GM18907 (cell line): Measurements from ENCODE around the gene CFAP206.
A peak's percentile ranks its signal among the peaks of the same experiment; 100 is the strongest.

Experiments used
- ATAC-seq: cut with Tn5 transposase; IDR thresholded peaks from one replicate; pipeline ENCODE4 v1.9.1; 2021; ENCODE audit warnings: mild to moderate bottlenecking, moderate library complexity; ENCODE audit not compliant: unreplicated experiment

Gene CFAP206, protein sequence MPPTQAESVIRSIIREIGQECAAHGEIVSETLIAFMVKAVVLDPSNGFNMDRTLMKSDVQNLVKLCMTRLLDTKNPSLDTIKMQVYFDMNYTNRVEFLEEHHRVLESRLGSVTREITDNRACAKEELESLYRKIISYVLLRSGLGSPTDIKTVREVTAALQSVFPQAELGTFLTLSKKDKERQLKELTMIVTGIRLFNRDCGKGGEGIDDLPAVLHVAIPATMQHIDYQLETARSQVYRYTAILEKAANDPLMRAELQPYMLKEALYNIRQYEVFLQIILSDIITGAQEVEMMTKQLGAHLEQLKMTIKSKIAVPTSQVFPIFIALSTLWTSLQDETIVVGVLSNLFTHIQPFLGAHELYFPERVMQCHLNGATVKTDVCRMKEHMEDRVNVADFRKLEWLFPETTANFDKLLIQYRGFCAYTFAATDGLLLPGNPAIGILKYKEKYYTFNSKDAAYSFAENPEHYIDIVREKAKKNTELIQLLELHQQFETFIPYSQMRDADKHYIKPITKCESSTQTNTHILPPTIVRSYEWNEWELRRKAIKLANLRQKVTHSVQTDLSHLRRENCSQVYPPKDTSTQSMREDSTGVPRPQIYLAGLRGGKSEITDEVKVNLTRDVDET

DNA sequence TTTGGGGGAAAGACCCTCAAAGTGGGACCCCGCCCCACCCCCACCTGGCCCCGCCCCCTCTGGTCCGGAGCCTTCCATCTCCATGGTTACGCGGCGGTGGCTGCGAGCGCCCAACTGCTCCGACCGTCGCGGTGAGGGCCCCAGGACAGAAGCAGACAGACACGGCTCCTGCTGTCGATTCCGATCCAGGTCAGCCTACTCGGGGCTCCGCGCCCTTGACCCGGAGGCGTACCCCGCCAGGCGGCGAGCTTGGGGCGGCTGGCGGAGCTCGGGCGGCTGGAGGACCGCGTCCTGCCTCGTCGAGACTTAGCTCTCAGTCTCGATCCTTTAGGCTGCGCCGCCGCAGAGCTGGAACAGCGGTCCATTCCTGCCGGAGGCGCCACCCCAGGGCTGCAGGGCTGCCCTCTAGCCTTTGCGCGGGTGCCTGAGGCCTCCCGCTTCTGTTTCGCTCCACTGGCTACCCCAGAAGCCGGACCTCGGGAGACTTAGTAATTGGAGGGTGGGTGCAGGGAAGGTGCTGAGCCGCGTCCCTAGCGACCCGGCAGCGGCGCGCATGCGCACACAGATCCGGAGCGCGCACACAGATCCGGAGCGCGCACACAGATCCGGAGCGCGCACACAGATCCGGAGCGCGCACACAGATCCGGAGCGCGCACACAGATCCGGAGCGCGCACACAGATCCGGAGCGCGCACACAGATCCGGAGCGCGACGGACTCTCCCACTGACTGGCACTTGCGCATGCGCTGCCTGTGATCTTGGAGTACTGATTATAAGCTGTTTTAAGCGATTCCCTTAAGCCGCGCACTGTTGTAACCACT is at the start of gene CFAP206:
CFAP206 (plus strand) TSS at position 72 of the 820 bp plus-strand sequence. CDS start 1,868 bp downstream, outside the sequence.
- ATAC-seq = peak; percentile 90

DNA sequence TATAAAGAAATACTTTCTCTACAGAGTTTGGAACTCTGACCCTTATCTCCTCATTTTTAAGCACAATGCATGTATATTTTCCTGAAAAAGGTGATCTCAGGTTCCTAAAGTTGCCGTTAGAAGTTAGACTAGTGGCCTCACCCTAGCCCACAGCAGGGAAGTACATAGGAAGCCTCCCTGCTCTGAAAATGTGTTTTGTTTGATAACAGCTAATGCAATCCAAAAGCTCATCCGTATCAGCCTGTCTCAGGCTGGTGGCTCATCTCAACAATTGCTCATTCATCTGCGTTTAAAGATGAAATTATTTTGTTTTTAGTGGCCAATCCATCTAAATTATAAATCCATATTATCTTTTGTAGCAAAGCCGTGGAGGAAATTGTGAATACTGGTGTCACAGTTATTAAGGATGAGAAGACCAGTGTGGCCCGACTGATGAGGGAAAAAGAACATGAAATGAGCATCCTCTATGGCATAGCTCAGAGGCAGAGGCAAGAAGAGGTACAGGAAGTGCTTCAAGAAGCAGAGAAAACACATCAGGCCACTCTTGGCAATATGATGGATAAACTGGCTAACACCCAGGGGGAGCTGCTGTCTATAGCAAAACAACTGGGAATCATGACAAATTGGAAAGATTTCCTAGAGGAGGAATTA is 43.0 kb upstream of the CFAP206 start:
- ATAC-seq = no peak

GRCh38 chr6:87366072-87366827 is 41.5 kb upstream of the CFAP206 start:
- no peak for ATAC-seq

- no peak for ATAC-seq
These were observed 40.9 kb upstream of the CFAP206 start for GRCh38 chr6:87366899-87367298.

DNA sequence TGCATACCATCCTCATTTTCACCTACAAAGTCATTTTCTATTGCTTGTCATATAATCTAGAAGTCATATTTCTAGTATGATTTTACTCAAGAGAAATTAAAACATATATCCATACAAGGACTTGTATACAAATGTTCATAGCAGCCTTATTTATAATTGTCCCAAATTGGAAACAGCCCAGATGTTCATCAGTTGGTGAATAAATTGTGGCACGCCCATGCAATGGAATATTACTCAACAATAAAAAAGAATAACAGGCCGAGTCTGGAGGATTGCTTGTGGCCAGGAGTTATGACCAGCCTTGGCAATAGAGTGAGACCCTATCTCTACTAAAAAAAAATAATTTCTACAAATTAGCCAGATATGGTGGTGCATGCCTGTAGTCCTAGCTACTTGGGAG is 34.4 kb upstream of the CFAP206 start:
- no peak for ATAC-seq

- no peak for ATAC-seq
These were observed 32.5 kb upstream of the CFAP206 start for GRCh38 chr6:87375315-87375714.

DNA sequence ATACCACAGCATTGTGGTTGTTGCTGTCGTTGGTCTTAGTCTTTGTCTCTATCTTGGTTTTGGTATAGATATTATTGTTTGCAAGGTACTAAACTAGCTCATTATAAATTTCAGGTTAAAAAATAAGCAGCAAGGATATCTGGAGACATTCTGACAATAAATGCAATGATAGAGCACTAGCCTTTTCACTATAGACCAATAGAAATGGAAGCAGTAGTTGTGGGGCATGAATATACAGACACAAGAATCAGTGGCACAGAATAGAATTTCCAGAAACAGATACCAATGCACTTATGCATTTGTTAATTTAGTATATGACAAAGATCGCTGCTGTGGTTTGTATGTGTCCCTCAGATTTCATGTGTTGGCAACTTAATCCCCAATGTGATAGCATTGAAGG is 31.1 kb upstream of the CFAP206 start:
- no peak for ATAC-seq

GRCh38 chr6:87378947-87379346 is 28.8 kb upstream of the CFAP206 start:
- ATAC-seq = peak; percentile 77

- no peak for ATAC-seq
These were observed 24.9 kb upstream of the CFAP206 start for GRCh38 chr6:87382861-87383260.

DNA sequence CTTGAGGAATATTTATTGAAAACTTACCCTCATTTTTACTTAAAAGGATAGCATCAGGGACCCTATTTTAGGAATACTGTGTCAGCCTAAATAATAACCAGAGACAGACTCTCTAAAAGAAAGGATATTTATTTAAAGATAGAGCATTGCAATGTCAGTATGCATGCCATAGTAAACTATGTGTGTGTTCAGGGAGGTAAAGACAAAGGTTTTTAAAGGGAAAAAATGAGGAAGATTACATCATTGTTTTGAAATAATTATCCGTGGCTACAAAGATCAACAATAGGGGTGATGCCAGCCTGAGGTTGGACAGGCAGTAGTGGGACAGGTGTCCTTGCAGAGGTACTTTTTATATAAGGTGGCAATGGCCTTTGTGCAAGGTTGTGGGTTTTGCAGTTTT is 23.7 kb upstream of the CFAP206 start:
- no peak for ATAC-seq

DNA sequence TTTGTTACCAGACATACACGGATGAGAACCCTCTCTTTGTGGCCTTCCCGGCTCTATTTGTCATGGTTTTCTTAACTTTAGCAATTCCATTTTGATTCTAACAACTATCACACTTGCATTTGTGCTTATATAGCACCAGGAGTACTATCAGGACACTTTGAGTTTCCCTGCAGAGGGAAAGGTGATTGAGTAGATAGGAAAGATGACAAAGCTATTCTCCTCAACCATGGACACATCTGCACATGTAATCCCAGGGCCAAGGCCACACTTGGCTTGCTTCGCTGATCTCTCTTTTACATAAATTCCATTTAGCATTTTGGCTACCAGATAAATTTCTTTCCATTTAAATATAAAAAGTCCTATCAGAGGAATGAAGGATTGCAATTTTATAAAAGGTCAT is 23.3 kb upstream of the CFAP206 start:
- no peak for ATAC-seq

DNA sequence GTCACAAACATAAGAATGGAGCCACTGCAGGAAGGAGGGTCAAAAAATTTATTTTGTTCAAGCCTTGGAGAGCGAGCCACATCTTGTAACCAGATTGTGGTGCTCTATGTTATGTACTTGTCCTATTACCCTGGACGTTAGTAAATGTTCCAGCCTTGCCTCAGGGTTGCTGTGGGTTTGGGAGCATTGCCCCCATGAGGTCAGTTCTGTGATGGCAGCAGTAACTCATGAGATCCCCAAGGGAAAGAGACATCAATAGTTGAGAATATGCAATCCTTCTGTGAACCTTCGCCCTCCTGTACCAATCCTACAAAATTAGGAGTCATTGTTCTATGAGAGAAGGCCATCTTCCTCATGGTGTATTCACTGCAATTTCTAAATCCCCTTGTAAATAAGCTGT is 16.4 kb upstream of the CFAP206 start:
- peak; percentile 66 for ATAC-seq

GRCh38 chr6:87393026-87393622 is 14.6 kb upstream of the CFAP206 start:
- ATAC-seq = peak; percentile 78

DNA sequence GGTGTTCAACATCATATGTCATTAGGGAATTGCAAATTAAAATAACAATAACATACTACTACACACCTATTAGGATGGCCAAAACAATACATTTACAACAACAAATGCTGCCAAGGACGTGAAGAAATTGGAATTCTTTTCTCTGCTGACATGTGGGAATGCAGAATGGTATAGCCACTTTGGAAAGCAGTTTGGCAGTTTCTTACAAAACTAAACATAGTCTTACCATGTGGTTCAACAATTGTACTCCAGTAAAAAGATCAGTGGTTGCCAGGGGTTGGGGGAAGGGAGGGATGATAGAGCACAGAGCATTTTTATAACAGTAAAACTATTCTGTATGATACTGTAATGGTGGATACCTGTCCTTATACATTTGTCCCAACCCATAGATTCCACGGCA is 12.3 kb upstream of the CFAP206 start:
- no peak for ATAC-seq

- ATAC-seq = peak; percentile 72
These were observed 11.0 kb upstream of the CFAP206 start for GRCh38 chr6:87396595-87397392.

DNA sequence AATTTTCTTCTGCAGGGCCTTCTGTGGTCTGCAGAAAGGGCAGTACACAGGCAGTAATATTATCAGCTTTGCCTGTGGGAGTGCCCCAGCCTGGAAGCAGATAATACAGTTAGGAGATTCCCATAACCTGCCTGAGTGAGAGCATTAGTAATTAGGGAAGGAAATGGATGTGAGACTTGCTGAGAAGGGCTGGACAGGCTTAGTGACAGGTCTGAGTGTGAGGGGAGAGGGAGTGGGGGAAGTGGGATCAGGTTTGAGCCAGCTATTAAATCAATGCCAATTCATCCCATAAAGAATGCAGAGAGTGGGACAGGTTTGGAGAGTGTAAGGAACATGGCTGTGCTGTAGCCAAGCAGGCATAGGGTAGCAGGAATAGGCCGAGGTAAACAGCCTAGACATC is 10.1 kb upstream of the CFAP206 start:
- ATAC-seq = no peak

DNA sequence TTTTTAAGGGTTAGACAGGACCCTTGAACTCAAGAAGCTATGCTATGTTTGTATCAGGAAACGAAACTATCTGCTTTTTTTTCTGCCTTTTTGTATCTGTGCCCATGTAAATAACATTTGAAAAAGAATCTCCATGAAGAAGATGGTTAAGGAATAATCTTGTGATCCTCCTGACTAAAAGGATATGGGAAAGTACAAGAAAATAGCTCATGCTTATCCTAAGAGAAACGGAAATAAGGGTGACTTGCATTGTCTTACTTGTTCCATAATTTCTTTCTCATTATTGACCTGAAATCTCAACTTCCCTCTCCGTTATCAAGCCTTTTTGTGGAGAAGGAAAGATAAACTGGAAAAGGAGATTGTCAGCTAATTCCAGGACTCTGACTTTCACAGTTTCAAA is 5.9 kb upstream of the CFAP206 start:
- no peak for ATAC-seq

DNA sequence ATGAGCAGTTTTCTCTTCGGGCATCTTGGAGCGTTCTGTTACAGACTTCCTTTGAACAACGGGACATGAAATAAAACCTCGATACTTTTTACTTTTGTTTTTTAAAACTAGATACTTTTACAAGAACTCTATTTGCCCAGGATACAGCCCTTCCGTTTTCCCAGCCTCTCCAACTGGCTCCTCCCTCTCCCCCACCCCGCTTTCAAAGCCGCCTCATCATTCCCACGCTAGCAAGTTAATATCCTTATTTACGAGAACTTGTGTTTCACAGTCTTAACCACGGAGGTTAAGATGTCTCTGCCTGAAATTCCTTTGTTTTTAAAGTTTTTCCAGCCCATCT is 241 bp upstream of the CFAP206 start:
- ATAC-seq = peak; percentile 29

DNA sequence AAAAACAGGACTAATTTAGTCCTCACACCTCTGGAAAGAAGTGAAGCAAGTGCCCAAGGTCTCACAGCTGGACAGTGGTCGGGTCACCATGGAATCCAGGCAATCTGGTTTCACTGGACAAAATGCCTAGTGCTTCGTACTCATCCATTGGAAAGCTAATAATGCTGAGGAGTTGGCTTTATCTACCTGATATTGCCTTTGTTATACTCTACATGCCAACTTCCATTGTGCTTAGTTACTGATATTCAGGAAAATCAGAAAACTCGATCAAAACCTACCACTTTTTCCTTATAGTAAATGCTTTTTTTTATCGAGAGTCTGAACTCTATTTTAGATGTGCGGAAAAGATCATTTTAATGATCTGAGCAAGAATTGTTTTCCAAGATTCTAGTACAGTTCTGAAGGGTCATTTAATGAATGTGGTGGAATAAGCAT is 966 bp downstream of the CFAP206 start:
- no peak for ATAC-seq
